K562 (cell line): ENCODE data around the gene FGF13.

ENCODE experiments used
- BRD4 ChIP-seq: fragments of 200-600 bp; sonication (generic); IDR thresholded peaks from 2 replicates; pipeline ENCODE4 v1.6.1; 2017; ENCODE audit warnings: inconsistent platforms
- YBX1 ChIP-seq: fragments of 450-650 bp; IDR thresholded peaks from 2 replicates; pipeline ENCODE4 v1.7.1; 2016; ENCODE audit warnings: mild to moderate bottlenecking
- ZNF3 ChIP-seq: fragments of 250-450 bp; sonication (Bioruptor Pico); IDR thresholded peaks from 2 replicates; pipeline ENCODE4 v1.5.0; 2021; ENCODE audit warnings: mild to moderate bottlenecking, moderate library complexity
- ZNF766 ChIP-seq: fragments of 200-800 bp; sonication (Bioruptor generic); conservative IDR thresholded peaks from 2 replicates; pipeline ENCODE4 v1.6.1; 2016; ENCODE audit warnings: missing genetic modification characterization, missing compliant biosample characterization

DNA sequence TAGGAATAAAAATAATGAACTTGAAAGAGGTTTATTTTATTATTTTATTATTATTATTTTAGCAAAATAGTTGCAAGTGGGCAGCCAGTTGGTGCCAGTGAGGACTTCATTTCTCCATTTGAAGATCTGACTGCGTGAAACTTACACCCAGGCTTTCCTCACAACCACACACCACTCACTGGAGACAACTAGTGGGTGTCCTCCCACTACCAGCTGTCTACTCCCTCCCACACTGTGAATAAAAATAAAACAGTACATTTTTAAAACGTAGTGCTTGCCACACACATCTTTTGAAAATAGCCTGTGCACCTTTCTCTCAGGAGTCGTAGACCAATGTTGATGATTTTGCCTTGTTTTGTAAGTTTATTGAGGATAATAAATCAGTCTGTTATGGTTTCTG is 7.4 kb downstream of the FGF13 start:
- TF ChIP-seq YBX1 (no peak), ZNF766 (CRISPR knock-in tag) (no peak), BRD4 (no peak), ZNF3 (CRISPR knock-in tag) (no peak)
